ENCODE data around the gene ZPR1.

DNA sequence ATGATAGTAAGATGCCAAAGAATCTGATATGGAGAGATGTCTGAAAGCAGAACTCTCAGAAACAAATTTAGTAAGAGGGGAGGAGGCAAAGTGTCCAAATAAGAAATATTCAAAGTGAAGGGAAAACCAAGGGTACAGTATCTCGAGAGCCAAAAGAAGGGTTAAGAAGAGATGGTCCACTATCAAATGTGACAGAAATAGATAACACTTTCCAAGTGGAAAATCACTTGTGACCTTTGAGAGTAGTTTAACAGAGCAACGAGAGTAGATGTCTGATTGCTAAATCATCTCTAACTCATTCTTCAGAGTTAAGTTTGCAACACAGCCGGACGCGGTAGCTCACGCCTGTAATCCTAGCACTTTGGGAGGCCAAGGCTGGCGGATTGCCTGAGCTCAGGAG, 10.8 kb downstream of the ZPR1 start:
- no peak for TF ChIP-seq POLR2A (IDR thresholded peaks at IDR 0.05)
- TF ChIP-seq, protein P1, sequence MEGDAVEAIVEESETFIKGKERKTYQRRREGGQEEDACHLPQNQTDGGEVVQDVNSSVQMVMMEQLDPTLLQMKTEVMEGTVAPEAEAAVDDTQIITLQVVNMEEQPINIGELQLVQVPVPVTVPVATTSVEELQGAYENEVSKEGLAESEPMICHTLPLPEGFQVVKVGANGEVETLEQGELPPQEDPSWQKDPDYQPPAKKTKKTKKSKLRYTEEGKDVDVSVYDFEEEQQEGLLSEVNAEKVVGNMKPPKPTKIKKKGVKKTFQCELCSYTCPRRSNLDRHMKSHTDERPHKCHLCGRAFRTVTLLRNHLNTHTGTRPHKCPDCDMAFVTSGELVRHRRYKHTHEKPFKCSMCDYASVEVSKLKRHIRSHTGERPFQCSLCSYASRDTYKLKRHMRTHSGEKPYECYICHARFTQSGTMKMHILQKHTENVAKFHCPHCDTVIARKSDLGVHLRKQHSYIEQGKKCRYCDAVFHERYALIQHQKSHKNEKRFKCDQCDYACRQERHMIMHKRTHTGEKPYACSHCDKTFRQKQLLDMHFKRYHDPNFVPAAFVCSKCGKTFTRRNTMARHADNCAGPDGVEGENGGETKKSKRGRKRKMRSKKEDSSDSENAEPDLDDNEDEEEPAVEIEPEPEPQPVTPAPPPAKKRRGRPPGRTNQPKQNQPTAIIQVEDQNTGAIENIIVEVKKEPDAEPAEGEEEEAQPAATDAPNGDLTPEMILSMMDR (IDR thresholded peaks at IDR 0.05): no peak
